ENCODE results near the gene CXCL3.

GRCh38 chr4:74039315-74039763 is 850 bp upstream of the CXCL3 start:
- TF ChIP-seq CTCF (optimal IDR thresholded peaks at IDR 0.05 in 1 of 3, IDR thresholded peaks at IDR 0.05 in 1 of 3, conservative IDR thresholded peaks at IDR 0.05 in 1 of 3; ENCODE audit: extremely low read depth in 1 of 3, insufficient read depth in 2 of 3, low read length in 3 of 3) (no peak), EZH2 (IDR thresholded peaks at IDR 0.05; ENCODE audit: low read length) (no peak)

Data from keratinocyte (primary cell).